HG03460 (cell line): ENCODE data around the gene SPSB2.
"Not testable (repeated sequence)": the region's sequence is repeated elsewhere in the genome, so short reads cannot be mapped to it uniquely, and the experiment has no call there.

Experiments used
- ATAC-seq: cut with Tn5 transposase; IDR thresholded peaks from one replicate; pipeline ENCODE4 v1.9.1; 2021; ENCODE audit not compliant: unreplicated experiment

Gene SPSB2

GRCh38 chr12:6873094-6874014 lies at the start of gene SPSB2:
SPSB2 (minus strand) TSS chr12:6873303; CDS start chr12:6872901, 402 bp downstream.
- ATAC-seq = peak; percentile 73

DNA sequence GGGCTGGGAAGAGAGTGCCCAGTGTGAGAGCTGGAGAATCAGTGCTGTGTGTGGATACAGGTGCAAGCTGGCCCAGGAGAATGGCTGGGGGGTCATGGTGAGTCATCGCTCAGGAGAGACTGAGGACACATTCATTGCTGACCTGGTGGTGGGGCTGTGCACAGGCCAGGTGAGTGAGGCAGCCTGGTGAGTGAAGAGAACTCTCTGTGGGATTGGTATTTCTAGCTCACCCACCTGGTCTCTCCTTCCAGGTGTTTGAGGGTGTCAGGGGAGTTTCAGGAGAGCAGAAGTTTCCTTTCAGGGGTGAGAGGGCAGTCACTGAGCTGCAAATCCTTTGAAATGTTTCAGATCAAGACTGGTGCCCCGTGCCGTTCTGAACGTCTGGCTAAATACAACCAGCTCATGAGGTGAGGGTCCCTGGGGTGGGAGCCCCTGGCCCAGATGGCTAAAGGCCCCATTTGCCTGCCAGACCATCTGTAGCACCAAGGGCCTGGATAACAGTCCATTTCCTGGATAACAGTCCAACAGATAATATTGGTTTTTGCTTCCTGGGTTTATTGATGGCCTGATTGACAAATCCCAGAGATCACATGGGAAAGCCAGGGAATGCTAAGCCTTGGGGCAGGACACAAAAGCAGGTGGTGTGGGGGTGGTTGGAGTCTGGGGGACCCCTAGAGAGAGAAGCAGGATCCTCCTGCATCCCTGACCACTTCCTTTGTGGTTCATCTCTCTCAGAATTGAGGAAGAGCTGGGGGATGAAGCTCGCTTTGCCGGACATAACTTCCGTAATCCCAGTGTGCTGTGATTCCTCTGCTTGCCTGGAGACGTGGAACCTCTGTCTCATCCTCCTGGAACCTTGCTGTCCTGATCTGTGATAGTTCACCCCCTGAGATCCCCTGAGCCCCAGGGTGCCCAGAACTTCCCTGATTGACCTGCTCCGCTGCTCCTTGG lies 49.2 kb upstream of the SPSB2 start:
- ATAC-seq = no peak

GRCh38 chr12:6921539-6921938 lies 48.4 kb upstream of the SPSB2 start:
- ATAC-seq = no peak

GRCh38 chr12:6919588-6919987 lies 46.5 kb upstream of the SPSB2 start:
- ATAC-seq = no peak

GRCh38 chr12:6917491-6918231 lies 44.6 kb upstream of the SPSB2 start:
- no peak for ATAC-seq

DNA sequence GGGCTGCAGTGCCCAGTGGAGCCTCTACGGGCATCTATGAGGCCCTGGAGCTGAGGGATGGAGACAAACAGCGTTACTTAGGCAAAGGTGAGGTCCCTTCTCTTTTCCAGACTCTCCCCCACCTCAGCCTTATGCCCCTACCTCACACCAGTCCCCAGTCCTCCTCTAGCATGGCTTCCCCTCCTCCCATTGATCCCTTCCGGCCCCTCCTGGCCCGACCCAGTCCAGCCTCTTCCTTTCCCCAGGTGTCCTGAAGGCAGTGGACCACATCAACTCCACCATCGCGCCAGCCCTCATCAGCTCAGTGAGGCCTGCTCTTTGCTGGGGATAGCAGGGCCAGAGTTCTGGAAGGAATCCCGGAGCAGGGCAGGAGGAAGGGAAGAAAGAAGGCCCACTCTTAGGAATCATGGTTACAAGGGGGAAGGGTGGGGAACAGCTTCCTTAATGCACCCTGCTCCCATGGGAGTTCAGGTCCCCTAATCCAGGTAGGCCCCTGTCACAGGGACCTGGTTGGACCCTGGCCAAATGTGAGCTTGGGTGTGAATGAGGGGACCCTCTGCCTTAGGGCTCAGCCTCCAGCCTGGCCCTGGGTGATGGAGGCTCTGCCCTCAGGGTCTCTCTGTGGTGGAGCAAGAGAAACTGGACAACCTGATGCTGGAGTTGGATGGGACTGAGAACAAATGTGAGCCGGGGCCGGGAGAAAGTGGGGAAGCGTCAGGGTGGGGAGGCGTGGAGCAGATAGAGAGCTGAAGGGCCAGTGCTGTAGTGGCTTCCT lies 43.5 kb upstream of the SPSB2 start:
- ATAC-seq = no peak

GRCh38 chr12:6915789-6916285 lies 42.7 kb upstream of the SPSB2 start:
- no peak for ATAC-seq

DNA sequence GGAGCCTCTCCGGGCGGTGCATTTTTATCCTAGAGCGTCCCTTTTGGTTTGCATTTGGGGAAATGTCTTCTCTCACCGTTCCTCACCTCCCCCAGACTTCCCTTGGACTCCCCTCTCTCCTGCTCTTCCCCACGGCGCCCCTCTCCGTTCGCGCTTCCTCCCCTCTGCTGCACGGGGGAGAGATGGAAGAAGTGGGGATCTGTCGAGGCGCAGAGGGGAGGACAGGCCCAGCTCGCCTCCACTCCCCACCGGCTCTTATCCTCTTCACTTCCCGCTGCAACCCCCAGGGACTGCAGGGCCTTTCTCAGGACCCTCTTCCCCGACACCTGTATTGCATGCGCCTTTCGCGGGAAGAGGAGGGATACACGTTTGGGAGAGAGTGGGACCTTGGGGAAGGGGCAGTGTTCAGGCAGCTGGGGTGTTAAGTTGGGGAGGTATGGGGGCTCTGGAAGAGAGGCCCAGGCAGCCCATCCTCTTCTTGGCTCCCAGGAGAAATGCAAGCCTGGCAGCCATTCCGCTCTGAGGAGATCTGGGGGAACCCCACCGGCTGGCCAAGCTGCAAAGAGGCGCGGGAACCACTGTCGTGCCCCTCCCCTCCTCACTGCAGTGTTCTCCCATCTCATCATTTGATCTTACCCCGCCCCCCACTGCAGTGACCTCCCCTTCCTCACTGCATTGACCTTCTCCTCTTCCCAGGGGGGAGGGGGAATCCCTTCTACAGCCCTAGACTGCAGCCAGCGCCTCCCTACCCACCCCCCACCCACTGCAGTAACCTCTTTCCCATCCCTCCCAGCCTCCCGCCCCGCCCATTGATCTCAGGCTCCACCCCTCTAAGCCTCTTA lies 42.1 kb upstream of the SPSB2 start:
- ATAC-seq = peak; percentile 17

GRCh38 chr12:6914246-6914946 lies 41.3 kb upstream of the SPSB2 start, which contains the start of gene ENO2:
ENO2 (plus strand) TSS chr12:6914580; CDS start chr12:6915833, 1,253 bp downstream.
- ATAC-seq = peak; percentile 80

GRCh38 chr12:6912164-6912935 lies 39.2 kb upstream of the SPSB2 start:
- ATAC-seq = no peak

- ATAC-seq = no peak
Observed at GRCh38 chr12:6909421-6910145, 36.5 kb upstream of the SPSB2 start.

GRCh38 chr12:6908141-6908540 lies 35.0 kb upstream of the SPSB2 start:
- not testable (repeated sequence) for ATAC-seq

DNA sequence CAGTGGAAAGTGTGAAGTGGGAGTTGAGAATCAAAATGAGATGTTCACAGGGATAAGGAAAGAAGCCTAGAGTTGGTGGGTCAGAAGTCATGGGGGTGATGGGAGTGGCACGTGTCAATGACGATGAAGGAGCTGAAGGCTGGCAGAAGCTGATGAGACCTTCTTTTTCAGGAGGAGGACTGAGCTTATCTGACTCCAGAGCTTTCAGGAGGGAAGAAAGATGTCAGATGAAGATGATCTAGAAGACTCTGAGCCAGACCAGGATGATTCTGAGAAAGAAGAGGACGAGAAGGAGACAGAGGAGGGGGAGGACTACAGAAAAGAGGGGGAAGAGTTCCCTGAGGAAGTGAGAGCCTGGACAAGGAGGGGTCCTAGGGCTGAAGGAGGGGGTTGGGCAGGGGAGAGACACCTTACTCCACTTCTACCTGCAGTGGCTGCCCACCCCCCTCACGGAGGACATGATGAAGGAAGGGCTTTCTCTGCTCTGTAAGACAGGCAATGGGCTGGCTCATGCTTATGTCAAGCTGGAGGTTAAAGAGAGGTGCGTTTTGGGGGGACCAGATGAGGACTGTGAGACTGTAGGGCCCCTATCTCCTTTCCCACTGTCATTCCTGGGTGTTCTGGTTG lies 32.4 kb upstream of the SPSB2 start:
- ATAC-seq = no peak

DNA sequence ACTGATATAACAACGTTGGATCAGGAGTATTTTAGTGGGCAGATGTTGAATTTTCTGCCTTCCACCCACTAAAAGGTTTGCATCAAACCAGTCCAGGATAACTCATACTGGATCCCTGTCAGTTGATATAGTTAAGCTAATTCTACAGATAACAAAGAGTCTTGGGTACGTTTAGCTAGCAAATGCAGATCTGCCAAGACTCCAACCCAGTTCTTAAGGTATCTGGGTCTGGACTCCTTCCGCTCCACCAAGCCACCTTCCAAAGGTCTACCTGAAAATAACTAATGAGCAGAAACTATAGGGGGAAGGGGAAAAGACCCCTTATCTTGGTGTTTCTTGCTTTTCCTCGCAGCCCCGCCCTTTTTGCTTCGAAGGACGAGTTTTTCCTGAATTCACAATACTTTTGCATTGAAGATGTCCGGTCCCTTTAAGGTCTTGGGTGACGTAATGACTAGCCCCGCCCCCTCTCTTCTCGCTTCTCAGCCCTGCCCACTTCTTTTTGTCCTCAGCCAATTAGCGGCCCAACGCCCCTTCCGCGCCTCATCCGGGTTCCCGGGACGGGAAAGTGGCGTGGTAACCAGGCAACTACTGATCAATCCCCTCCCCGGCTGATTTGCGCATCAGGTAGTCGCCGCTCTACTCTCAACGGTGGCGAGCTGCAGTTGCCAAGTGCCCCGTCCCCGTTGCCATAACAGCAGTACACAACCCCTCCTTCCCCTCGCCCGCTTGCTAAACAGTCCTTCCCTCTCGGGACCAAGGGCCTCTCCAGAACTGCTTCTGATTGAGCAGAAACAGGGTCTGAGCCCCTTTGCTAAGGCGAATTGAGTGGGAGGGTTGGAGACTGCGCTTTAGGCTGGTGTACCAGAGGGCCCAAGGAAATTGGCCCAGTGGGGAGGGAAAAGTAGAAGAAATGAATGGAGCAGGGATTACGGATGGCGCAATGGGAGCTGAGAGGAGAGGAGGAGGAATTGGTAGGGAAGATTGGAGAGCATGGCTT lies 31.5 kb upstream of the SPSB2 start, which contains the start of gene LRRC23:
LRRC23 (plus strand) TSS at position 543 of the 997 bp plus-strand sequence. CDS start 812 bp downstream, outside the sequence.
- peak; percentile 93 for ATAC-seq

GRCh38 chr12:6903722-6904121 lies 30.6 kb upstream of the SPSB2 start:
- no peak for ATAC-seq
